ENCODE measurements around the gene B4GAT1. TPM values are rescaled to one million over a fixed set of nuclear protein-coding genes. Genes with fewer than 3 reads are reported as not detected.

The B4GAT1 gene
- total and polyA plus RNA-seq, 4 donors, result 12.0 to 20.8 (median 17.6) TPM

- TF ChIP-seq EGR1 (IDR thresholded peaks at IDR 0.05; ENCODE audit: low read depth in 2 of 2), result no peak
- TF ChIP-seq HNF4G (IDR thresholded peaks at IDR 0.05), result no peak
- TF ChIP-seq CTCF (IDR thresholded peaks at IDR 0.05; ENCODE audit: low read depth, low read length, missing input control), result no peak
- TF ChIP-seq RXRA (IDR thresholded peaks at IDR 0.05), result no peak
- TF ChIP-seq FOXA1 (IDR thresholded peaks at IDR 0.05), result no peak
- no peak for TF ChIP-seq SP1 (IDR thresholded peaks at IDR 0.05)
- no peak for TF ChIP-seq NR2F2 (IDR thresholded peaks at IDR 0.05)
- TF ChIP-seq RAD21 (IDR thresholded peaks at IDR 0.05), result no peak
- no peak for TF ChIP-seq JUND (IDR thresholded peaks at IDR 0.05)
These were observed 20.9 kb downstream of the B4GAT1 start (continued) for GRCh38 chr11:66326261-66327111.

DNA sequence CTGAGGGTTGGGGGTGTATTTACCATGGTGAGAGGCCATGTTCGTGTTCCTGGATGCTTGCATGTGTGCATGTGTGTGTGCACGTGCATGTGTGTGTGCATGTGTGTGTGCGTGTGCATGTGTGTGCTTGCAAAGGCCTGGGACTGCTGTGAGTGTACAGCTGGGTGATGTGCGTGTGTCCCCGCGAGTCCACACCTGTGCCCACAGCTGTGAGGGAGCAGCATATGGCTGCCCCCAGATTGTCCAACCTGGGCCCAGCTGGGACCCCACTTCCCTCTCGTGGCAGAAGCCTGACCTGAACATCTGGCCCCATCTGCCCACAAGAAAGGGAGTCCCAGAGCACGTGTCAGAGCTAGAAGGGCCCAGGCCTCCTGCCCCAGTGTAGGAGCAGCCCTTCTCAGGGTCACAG lies 22.2 kb downstream of the B4GAT1 start:
- H3K27me3 ChIP-seq (ENCODE audit: control insufficient read depth in 4 of 4, insufficient read depth in 4 of 4, low read length in 3 of 4), result no peaks in the 10 kb centered on the region
- no peaks in the 10 kb centered on the region for H3K36me3 ChIP-seq (ENCODE audit: control insufficient read depth in 4 of 4, insufficient read depth in 3 of 4, low read depth in 1 of 4, low read length in 3 of 4)
- no peak overlapping the region for H3K9ac ChIP-seq (ENCODE audit: low read depth in 1 of 2, low read length in 2 of 2)
- TF ChIP-seq RAD21 (IDR thresholded peaks at IDR 0.05), result no peak
- no peak for TF ChIP-seq FOXA2 (IDR thresholded peaks at IDR 0.05)
- TF ChIP-seq REST (IDR thresholded peaks at IDR 0.05), result no peak
- TF ChIP-seq YY1 (IDR thresholded peaks at IDR 0.05), result no peak
- H3K9me3 ChIP-seq (ENCODE audit: control insufficient read depth in 4 of 4, low read length in 3 of 4), result no peaks in the 10 kb centered on the region
- DNase-seq (ENCODE audit: low spot score), result no peak
- 88% methylated on average over 8 of the region's 8 CpGs for WGBS
- H3K4me3 ChIP-seq (ENCODE audit: low read depth in 1 of 3, low read length in 3 of 3), result no peak overlapping the region
- no peak overlapping the region for H3K27ac ChIP-seq (ENCODE audit: low read depth in 1 of 2, low read length in 2 of 2)
- H3K4me1 ChIP-seq (ENCODE audit: control insufficient read depth in 4 of 4, insufficient read depth in 4 of 4, low read length in 3 of 4), result peaks cover 2 to 9% (median 4%) of the 10 kb centered on the region in 4 donors

DNA sequence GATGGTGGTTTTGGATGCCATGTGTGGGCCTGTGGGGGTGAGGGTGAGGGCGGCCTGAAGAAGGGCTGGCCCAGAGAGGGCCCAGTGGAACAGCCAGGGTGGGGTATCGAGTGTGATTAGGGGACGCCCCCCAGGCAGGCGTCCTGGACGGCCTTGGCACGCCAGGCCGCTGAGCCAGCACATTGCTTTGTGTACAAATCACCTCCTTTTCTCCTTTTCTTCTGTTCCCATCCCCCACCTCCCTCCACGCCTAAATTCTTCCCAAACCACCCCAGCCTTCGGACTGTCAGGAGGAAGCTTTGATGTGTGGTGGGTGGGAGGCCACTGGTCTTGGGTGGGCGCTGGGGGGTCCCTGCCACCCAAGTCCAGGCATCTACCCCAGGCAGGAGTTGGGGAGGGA lies 22.8 kb downstream of the B4GAT1 start:
- no peak overlapping the region for H3K27ac ChIP-seq (ENCODE audit: low read depth in 1 of 2, low read length in 2 of 2)

More for the DNA sequence above, 22.8 kb downstream of the B4GAT1 start:
- Histone ChIP-seq H3K4me1 (ENCODE audit: control insufficient read depth in 4 of 4, insufficient read depth in 4 of 4, low read length in 3 of 4) (peaks cover 2 to 9% (median 4%) of the 10 kb centered on the region in 4 donors), H3K9me3 (ENCODE audit: control insufficient read depth in 4 of 4, low read length in 3 of 4) (no peaks in the 10 kb centered on the region), H3K36me3 (ENCODE audit: control insufficient read depth in 4 of 4, insufficient read depth in 3 of 4, low read depth in 1 of 4, low read length in 3 of 4) (no peaks in the 10 kb centered on the region), H3K4me3 (ENCODE audit: low read depth in 1 of 3, low read length in 3 of 3) (no peak overlapping the region), H3K27me3 (ENCODE audit: control insufficient read depth in 4 of 4, insufficient read depth in 4 of 4, low read length in 3 of 4) (no peaks in the 10 kb centered on the region), H3K9ac (ENCODE audit: low read depth in 1 of 2, low read length in 2 of 2) (no peak overlapping the region)
- no peak for TF ChIP-seq REST (IDR thresholded peaks at IDR 0.05)
- no peak for TF ChIP-seq RAD21 (IDR thresholded peaks at IDR 0.05)
- TF ChIP-seq SP1 (IDR thresholded peaks at IDR 0.05), result no peak
- TF ChIP-seq YY1 (IDR thresholded peaks at IDR 0.05), result no peak
- DNase-seq (ENCODE audit: low spot score), result no peak
- 82% methylated on average over 10 of the region's 10 CpGs for WGBS

Measured in liver (tissue), 9 donors.